DOHH2 (cell line): Measurements from ENCODE around the gene IGF2.

Source experiments
- H3F3A ChIP-seq: fragments of 200-600 bp; sonication (generic), shearing (Covaris generic); 2 replicates; pipeline ENCODE4 v1.6.0; 2016; ENCODE audit warnings: antibody characterized with exemption, mild to moderate bottlenecking; ENCODE audit not compliant: control insufficient read depth, insufficient read depth
- H3K27ac ChIP-seq: fragments of 200-600 bp; sonication (generic); 2 replicates; pipeline ENCODE4 v1.5.1; 2014; ENCODE audit warnings: low read depth, mild to moderate bottlenecking, low read length, moderate library complexity
- H3K27me3 ChIP-seq: fragments of 200-600 bp; sonication (generic); 2 replicates; pipeline ENCODE4 v1.6.1; 2014; ENCODE audit warnings: mild to moderate bottlenecking, low read length, mixed read lengths; ENCODE audit not compliant: control insufficient read depth
- H3K36me3 ChIP-seq: fragments of 200-600 bp; sonication (generic); 2 replicates; pipeline ENCODE4 v1.6.1; 2014; ENCODE audit warnings: mild to moderate bottlenecking, low read length, moderate library complexity, mixed read lengths; ENCODE audit not compliant: control insufficient read depth
- H3K4me1 ChIP-seq: fragments of 200-600 bp; sonication (generic); 2 replicates; pipeline ENCODE4 v1.6.1; 2014; ENCODE audit warnings: mild to moderate bottlenecking, low read length, mixed read lengths; ENCODE audit not compliant: control insufficient read depth
- H3K4me2 ChIP-seq: fragments of 200-600 bp; sonication (generic); 2 replicates; pipeline ENCODE4 v1.6.0; 2014; ENCODE audit warnings: mild to moderate bottlenecking, low read length, moderate library complexity
- H3K4me3 ChIP-seq: fragments of 200-600 bp; sonication (generic); 2 replicates; pipeline ENCODE4 v1.5.1; 2014; ENCODE audit warnings: mild to moderate bottlenecking, low read length, mixed read lengths
- H3K79me2 ChIP-seq: fragments of 200-600 bp; sonication (generic); 2 replicates; pipeline ENCODE4 v1.6.1; 2014; ENCODE audit warnings: mild to moderate bottlenecking, low read length, mixed read lengths; ENCODE audit not compliant: control insufficient read depth
- H3K9me2 ChIP-seq: fragments of 200-600 bp; sonication (generic); replicated peaks from 2 replicates; pipeline ENCODE4 v1.6.1; 2014; ENCODE audit warnings: mild to moderate bottlenecking, low read length, mixed read lengths; ENCODE audit not compliant: control insufficient read depth
- H3K9me3 ChIP-seq: fragments of 200-600 bp; sonication (generic); 2 replicates; pipeline ENCODE4 v1.6.1; 2014; ENCODE audit warnings: antibody characterized with exemption, low read length, mixed read lengths; ENCODE audit not compliant: control insufficient read depth, insufficient read depth
- H4K20me1 ChIP-seq: fragments of 200-600 bp; sonication (generic); 2 replicates; pipeline ENCODE4 v1.6.0; 2014; ENCODE audit warnings: low read depth, mild to moderate bottlenecking, antibody characterized with exemption, low read length, moderate library complexity; ENCODE audit not compliant: control insufficient read depth, insufficient read depth
- EZH2phosphoT487 ChIP-seq: fragments of 200-600 bp; sonication (generic); IDR thresholded peaks from 2 replicates; pipeline ENCODE4 v1.6.1; 2017; ENCODE audit warnings: borderline replicate concordance, mild to moderate bottlenecking, antibody characterized with exemption, low read length, moderate library complexity, mixed read lengths
- TF ChIP-seq, protein P1 (sequence below): fragments of 200-600 bp; sonication (generic); IDR thresholded peaks from one replicate; pipeline ENCODE4 v1.5.1; 2014; ENCODE audit warnings: antibody characterized with exemption, mild to moderate bottlenecking, low read depth, low read length; ENCODE audit not compliant: poor library complexity, severe bottlenecking

IGF2 gene

GRCh38 chr11:2180789-2181370, 41.7 kb upstream of the IGF2 start:
- Histone ChIP-seq H3K9me3 (no peaks in the 10 kb centered on the region), H3K27ac (no peak overlapping the region), H3K4me2 (no peak overlapping the region), H3K79me2 (no peaks in the 10 kb centered on the region), H3K27me3 (no peaks in the 10 kb centered on the region), H3F3A (no peaks in the 10 kb centered on the region), H3K9me2 (no peaks in the 10 kb centered on the region), H4K20me1 (no peaks in the 10 kb centered on the region), H3K4me1 (no peaks in the 10 kb centered on the region), H3K4me3 (no peak overlapping the region), H3K36me3 (no peaks in the 10 kb centered on the region)
- no peak for TF ChIP-seq EZH2phosphoT487
- TF ChIP-seq, protein P1, sequence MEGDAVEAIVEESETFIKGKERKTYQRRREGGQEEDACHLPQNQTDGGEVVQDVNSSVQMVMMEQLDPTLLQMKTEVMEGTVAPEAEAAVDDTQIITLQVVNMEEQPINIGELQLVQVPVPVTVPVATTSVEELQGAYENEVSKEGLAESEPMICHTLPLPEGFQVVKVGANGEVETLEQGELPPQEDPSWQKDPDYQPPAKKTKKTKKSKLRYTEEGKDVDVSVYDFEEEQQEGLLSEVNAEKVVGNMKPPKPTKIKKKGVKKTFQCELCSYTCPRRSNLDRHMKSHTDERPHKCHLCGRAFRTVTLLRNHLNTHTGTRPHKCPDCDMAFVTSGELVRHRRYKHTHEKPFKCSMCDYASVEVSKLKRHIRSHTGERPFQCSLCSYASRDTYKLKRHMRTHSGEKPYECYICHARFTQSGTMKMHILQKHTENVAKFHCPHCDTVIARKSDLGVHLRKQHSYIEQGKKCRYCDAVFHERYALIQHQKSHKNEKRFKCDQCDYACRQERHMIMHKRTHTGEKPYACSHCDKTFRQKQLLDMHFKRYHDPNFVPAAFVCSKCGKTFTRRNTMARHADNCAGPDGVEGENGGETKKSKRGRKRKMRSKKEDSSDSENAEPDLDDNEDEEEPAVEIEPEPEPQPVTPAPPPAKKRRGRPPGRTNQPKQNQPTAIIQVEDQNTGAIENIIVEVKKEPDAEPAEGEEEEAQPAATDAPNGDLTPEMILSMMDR, result no peak

DNA sequence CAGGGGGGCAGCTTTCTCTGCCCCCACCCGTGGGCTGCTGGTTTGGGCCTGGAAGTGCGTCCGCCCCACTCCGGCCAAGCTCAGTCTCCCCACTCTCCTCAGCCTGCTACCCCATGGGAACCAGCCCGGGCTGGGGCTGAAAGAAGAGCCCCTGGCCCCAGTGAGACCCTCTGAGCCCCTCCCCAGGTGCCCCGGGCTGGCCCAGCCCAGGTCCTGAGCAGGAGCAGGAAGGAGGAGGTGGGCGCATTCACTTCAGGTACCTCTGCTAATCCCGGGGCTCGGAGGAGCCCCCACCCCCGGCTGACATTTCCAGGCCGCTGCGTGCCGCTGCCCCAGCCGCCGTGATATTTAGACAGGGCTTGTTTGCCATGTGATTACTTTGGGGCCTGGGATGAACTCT, 41.2 kb upstream of the IGF2 start:
- Histone ChIP-seq H3K4me2 (no peak overlapping the region), H3K9me2 (no peaks in the 10 kb centered on the region), H3K27ac (no peak overlapping the region), H3K4me1 (no peaks in the 10 kb centered on the region), H3K4me3 (no peak overlapping the region), H4K20me1 (no peaks in the 10 kb centered on the region), H3K9me3 (no peaks in the 10 kb centered on the region), H3K27me3 (no peaks in the 10 kb centered on the region), H3K36me3 (no peaks in the 10 kb centered on the region), H3K79me2 (no peaks in the 10 kb centered on the region), H3F3A (no peaks in the 10 kb centered on the region)
- TF ChIP-seq, protein P1, result no peak
- no peak for TF ChIP-seq EZH2phosphoT487

DNA sequence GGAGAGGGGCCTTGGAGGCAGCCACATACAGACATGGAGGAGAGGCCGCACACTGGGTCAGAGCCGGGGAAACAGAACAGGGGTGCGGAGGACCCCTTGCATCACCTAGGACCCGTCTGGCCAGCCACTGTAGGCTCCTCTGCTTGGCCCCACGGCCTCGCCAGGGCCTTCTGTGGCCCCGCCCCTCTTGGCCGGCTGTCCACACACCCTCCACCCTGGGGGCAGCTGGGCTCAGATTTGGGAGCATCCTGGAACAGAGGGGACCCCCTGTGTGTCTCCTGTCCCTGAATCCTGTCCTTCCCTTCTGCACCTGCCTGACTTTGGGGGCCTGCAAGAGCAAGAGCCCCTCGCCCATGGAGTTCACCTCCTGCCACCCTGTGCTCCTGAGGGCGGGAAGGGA, 40.3 kb upstream of the IGF2 start:
- Histone ChIP-seq H3K9me2 (no peaks in the 10 kb centered on the region), H4K20me1 (no peaks in the 10 kb centered on the region), H3K9me3 (no peaks in the 10 kb centered on the region), H3K4me2 (no peak overlapping the region), H3K27me3 (no peaks in the 10 kb centered on the region), H3K36me3 (no peaks in the 10 kb centered on the region), H3K4me1 (no peaks in the 10 kb centered on the region), H3F3A (no peaks in the 10 kb centered on the region), H3K79me2 (no peaks in the 10 kb centered on the region), H3K4me3 (no peak overlapping the region), H3K27ac (no peak overlapping the region)
- no peak for TF ChIP-seq EZH2phosphoT487
- TF ChIP-seq, protein P1, result no peak
